ENCODE results near the gene PVALEF. TPM values are rescaled to one million over a fixed set of nuclear protein-coding genes. Genes with fewer than 3 reads are reported as not detected.

The PVALEF gene
- total and polyA plus RNA-seq, 2 of the 13 experiments (the other 11 are each of a cell fraction or from before 2014, with no cell fraction given): 0.18 TPM

DNA sequence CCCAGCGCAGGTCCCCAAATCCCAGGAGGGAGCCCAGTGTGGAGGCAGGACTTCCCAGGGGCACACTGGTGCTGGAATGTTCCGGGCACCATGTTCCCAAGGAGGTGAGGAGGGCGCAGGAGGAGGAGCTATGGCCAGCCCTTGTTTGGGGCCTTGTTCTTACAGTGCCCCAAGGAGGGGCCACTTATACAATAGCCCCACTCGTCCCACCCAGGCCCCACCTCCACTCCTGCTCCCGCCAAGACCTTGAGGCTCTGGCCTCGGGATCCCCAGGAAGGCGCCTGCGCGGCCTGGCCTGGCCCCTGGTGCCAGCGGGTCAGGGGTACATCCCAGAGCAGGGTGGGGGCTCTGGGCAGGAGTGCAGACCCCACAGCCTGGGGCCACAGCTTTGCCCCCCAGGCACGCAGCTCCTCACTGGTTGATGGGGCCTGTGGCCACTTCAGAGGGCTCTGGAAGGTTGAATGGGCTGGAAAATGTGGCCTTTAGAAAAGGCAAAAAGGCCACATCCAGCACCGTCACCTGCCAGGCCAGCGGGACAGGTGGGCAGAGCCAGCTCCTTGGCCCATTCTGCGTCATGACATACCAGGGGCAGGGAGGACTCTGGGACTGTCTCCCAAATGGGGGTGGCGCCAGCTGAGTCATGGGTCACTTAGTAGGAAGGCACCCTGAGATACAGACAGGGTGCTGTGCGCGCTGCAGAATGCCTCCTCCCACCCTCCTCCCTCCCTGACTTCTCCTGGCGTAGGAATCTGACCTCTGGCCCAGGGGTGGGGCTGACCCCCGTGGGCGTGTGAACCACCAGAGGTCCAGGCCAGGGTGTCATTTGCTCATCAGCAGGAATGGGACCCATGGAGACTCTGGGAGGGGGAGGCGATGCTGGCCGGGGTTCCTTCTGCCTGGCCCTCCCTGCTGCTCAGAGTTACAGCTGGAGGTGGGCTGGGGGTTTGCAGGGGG is 32.3 kb upstream of the PVALEF start (continued):
- TF ChIP-seq PITX1 (CRISPR knock-in tag; IDR thresholded peaks at IDR 0.05): peak; percentile 4; the same call in 1 of the 2 replicates
- no peak for TF ChIP-seq SATB2 (CRISPR knock-in tag; IDR thresholded peaks at IDR 0.05)
- no peak for TF ChIP-seq RBM39 (IDR thresholded peaks at IDR 0.05; ENCODE audit: low read depth, low read length, poor library complexity, severe bottlenecking)
- no peak for TF ChIP-seq ZNF766 (CRISPR knock-in tag; IDR thresholded peaks at IDR 0.05; ENCODE audit: borderline replicate concordance)
- no peak for TF ChIP-seq ZNF407 (CRISPR knock-in tag; IDR thresholded peaks at IDR 0.05; ENCODE audit: not compliant biosample characterization)
- TF ChIP-seq RNF219 (CRISPR knock-in tag; IDR thresholded peaks at IDR 0.05): no peak
- TF ChIP-seq IRX3 (CRISPR knock-in tag; IDR thresholded peaks at IDR 0.05; ENCODE audit: borderline replicate concordance, low read depth): no peak
- no peak for TF ChIP-seq ZNF577 (CRISPR knock-in tag; IDR thresholded peaks at IDR 0.05; ENCODE audit: borderline replicate concordance, low read depth)
- TF ChIP-seq LCORL (IDR thresholded peaks at IDR 0.05): no peak
- peak; percentile 87 for TF ChIP-seq LCORL (CRISPR knock-in tag; IDR thresholded peaks at IDR 0.05)
- no peak for TF ChIP-seq NPAS2 (CRISPR knock-in tag; IDR thresholded peaks at IDR 0.05; ENCODE audit: borderline replicate concordance)
- TF ChIP-seq ZNF83 (CRISPR knock-in tag; IDR thresholded peaks at IDR 0.05; ENCODE audit: borderline replicate concordance): no peak
- TF ChIP-seq ARID5B (CRISPR knock-in tag; IDR thresholded peaks at IDR 0.05): 0 out of 2 replicates have a peak, but pooled peaks have one; percentile 8
